Activated T-cell treated with anti-CD3 and anti-CD28 coated beads, Interleukin-2, amount 50 U/mL, for 24 hours (primary cell): ENCODE results near the gene DNTT.
"Not testable (repeated sequence)": the region's sequence is repeated elsewhere in the genome, so short reads cannot be mapped to it uniquely, and the experiment has no call there.

ENCODE experiments used
- DNase-seq: peaks from one replicate; pipeline ENCODE4 v3.0.0-alpha.2; 2020
- H3K27ac Mint-ChIP-seq: 2 replicates; pipeline ENCODE4 v1.8.0; 2020; ENCODE audit warnings: mild to moderate bottlenecking, mixed read lengths
- H3K27me3 Mint-ChIP-seq: 2 replicates; pipeline ENCODE4 v1.8.0; 2020; ENCODE audit warnings: mixed read lengths
- H3K36me3 Mint-ChIP-seq: 2 replicates; pipeline ENCODE4 v1.8.0; 2020; ENCODE audit warnings: low read depth, mixed read lengths
- H3K4me1 Mint-ChIP-seq: 2 replicates; pipeline ENCODE4 v1.8.0; 2020; ENCODE audit warnings: low read depth, mixed read lengths
- H3K4me3 Mint-ChIP-seq: 2 replicates; pipeline ENCODE4 v1.8.0; 2020; ENCODE audit warnings: mild to moderate bottlenecking, moderate library complexity, mixed read lengths
- H3K9me3 Mint-ChIP-seq: 2 replicates; pipeline ENCODE4 v1.8.0; 2020; ENCODE audit warnings: mixed read lengths

Gene DNTT

GRCh38 chr10:96287392-96288105, 16.7 kb upstream of the DNTT start:
- DNase-seq = no peak
- no peak overlapping the region for H3K27ac Mint-ChIP-seq
- peaks cover 14% of the 10 kb centered on the region for H3K4me1 Mint-ChIP-seq
- peaks cover 4% of the 10 kb centered on the region for H3K27me3 Mint-ChIP-seq
- H3K9me3 Mint-ChIP-seq = no peaks in the 10 kb centered on the region
- no peak overlapping the region for H3K4me3 Mint-ChIP-seq
- H3K36me3 Mint-ChIP-seq = no peaks in the 10 kb centered on the region

GRCh38 chr10:96288151-96288621, 16.0 kb upstream of the DNTT start:
- Mint-ChIP-seq H3K27me3 (peaks cover 4% of the 10 kb centered on the region), H3K4me1 (peaks cover 14% of the 10 kb centered on the region), H3K27ac (no peak overlapping the region), H3K36me3 (no peaks in the 10 kb centered on the region), H3K4me3 (no peak overlapping the region), H3K9me3 (no peaks in the 10 kb centered on the region)
- DNase-seq = no peak

GRCh38 chr10:96289218-96289910, 14.9 kb upstream of the DNTT start:
- Mint-ChIP-seq H3K27me3 (peaks cover 6% of the 10 kb centered on the region), H3K9me3 (no peaks in the 10 kb centered on the region), H3K27ac (no peak overlapping the region), H3K36me3 (no peaks in the 10 kb centered on the region), H3K4me3 (no peak overlapping the region), H3K4me1 (peaks cover 16% of the 10 kb centered on the region)
- no peak for DNase-seq

- Mint-ChIP-seq H3K4me3 (no peak overlapping the region), H3K27ac (no peak overlapping the region), H3K9me3 (no peaks in the 10 kb centered on the region)
Measured at GRCh38 chr10:96290368-96291133, 13.7 kb upstream of the DNTT start.

GRCh38 chr10:96292971-96293920, 11.0 kb upstream of the DNTT start:
- Mint-ChIP-seq H3K4me1 (peaks cover 20% of the 10 kb centered on the region), H3K9me3 (no peaks in the 10 kb centered on the region), H3K27ac (no peak overlapping the region), H3K36me3 (no peaks in the 10 kb centered on the region), H3K27me3 (peaks cover 6% of the 10 kb centered on the region), H3K4me3 (no peak overlapping the region)
- DNase-seq = no peak

More at GRCh38 chr10:96290368-96291133, 13.7 kb upstream of the DNTT start:
- H3K4me1 Mint-ChIP-seq = peaks cover 19% of the 10 kb centered on the region
- no peaks in the 10 kb centered on the region for H3K36me3 Mint-ChIP-seq
- peaks cover 6% of the 10 kb centered on the region for H3K27me3 Mint-ChIP-seq
- DNase-seq = no peak

DNA sequence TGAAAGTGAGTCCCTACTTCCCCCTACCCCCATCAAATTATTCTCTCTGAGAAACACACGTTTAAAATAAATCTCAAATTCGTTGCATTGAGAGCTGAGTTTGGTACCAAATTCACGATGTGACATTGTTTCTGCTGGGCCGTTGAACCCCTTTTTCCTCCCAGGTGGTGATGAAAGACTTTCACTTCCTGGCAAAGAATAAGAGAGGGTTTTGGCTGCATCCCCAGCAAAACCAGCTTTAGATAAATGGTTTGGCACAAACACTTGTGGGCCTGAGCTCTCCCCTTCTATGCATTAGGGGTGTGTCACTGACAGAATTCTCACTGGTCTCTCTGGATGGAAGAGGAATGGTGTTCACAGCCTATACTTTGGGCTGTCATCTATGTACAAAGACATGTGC, 8.8 kb upstream of the DNTT start:
- peaks cover 40% of the 10 kb centered on the region for H3K4me1 Mint-ChIP-seq

GRCh38 chr10:96297486-96297885, 6.7 kb upstream of the DNTT start:
- Mint-ChIP-seq H3K9me3 (no peaks in the 10 kb centered on the region), H3K4me3 (no peak overlapping the region), H3K27me3 (peaks cover 7% of the 10 kb centered on the region), H3K27ac (no peak overlapping the region), H3K4me1 (peaks cover 50% of the 10 kb centered on the region), H3K36me3 (no peaks in the 10 kb centered on the region)
- no peak for DNase-seq

More for the DNA sequence above, 8.8 kb upstream of the DNTT start:
- Mint-ChIP-seq H3K27me3 (peaks cover 4% of the 10 kb centered on the region), H3K4me3 (no peak overlapping the region), H3K9me3 (no peaks in the 10 kb centered on the region), H3K36me3 (no peaks in the 10 kb centered on the region), H3K27ac (peak overlapping the region; percentile 9)
- no peak for DNase-seq

GRCh38 chr10:96298362-96298761, 5.9 kb upstream of the DNTT start:
- H3K27me3 Mint-ChIP-seq = peaks cover 11% of the 10 kb centered on the region
- H3K27ac Mint-ChIP-seq = no peak overlapping the region

DNA sequence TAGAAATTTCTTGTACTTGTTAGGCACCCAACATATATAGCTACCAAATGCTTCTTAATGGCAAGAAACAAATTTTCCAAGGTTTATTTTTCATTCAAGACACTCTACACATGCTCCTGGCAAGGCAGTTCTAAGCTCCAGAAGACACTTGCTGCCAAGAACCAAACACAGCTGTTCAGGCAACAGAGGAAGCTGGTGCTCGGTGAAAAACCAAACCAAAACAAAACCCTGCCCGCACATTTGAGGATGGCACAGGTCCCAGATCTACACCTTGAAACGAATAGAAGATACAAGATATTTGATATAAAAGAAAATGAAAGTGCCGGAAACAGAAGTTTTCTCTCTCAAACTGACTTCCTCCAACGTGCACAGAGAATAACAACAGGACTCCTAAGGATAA, 4.9 kb upstream of the DNTT start:
- H3K36me3 Mint-ChIP-seq = no peaks in the 10 kb centered on the region
- peaks cover 54% of the 10 kb centered on the region for H3K4me1 Mint-ChIP-seq
- peak overlapping the region; percentile 54 for H3K4me3 Mint-ChIP-seq
- H3K27ac Mint-ChIP-seq = peak overlapping the region; percentile 84
- no peaks in the 10 kb centered on the region for H3K9me3 Mint-ChIP-seq
- H3K27me3 Mint-ChIP-seq = peaks cover 19% of the 10 kb centered on the region
- DNase-seq = no peak

More at GRCh38 chr10:96298362-96298761, 5.9 kb upstream of the DNTT start:
- no peaks in the 10 kb centered on the region for H3K36me3 Mint-ChIP-seq
- H3K4me1 Mint-ChIP-seq = peaks cover 50% of the 10 kb centered on the region
- H3K4me3 Mint-ChIP-seq = no peak overlapping the region
- no peak for DNase-seq
- H3K9me3 Mint-ChIP-seq = no peaks in the 10 kb centered on the region

DNA sequence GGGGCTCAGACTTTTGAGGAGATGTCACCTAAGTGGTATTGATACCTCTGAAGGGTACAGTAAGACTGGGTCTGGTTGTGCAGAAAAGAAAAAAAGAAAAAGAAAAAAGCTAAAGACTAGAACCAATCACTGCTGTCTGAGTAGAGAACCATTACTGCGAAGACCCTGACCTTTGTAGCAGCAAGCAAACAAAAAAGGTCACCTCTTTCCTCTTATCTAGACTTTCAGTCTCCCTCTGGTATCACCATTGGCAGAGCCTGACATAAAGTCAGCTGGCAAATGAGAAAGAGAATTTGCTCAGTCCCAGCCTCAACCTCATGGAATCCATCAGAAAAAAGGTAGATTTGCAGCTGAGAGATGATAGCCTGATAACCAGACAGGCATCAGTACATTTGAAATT, 2.6 kb upstream of the DNTT start:
- Mint-ChIP-seq H3K4me3 (no peak overlapping the region), H3K9me3 (no peaks in the 10 kb centered on the region), H3K27ac (no peak overlapping the region), H3K27me3 (peaks cover 39% of the 10 kb centered on the region), H3K4me1 (peaks cover 57% of the 10 kb centered on the region), H3K36me3 (no peaks in the 10 kb centered on the region)
- DNase-seq = no peak

- Mint-ChIP-seq H3K27me3 (peaks cover 48% of the 10 kb centered on the region), H3K4me1 (peaks cover 34% of the 10 kb centered on the region), H3K9me3 (no peaks in the 10 kb centered on the region), H3K4me3 (no peak overlapping the region), H3K36me3 (no peaks in the 10 kb centered on the region), H3K27ac (no peak overlapping the region)
- DNase-seq = no peak
Measured at GRCh38 chr10:96305019-96305418, 785 bp downstream of the DNTT start.

GRCh38 chr10:96306516-96306915, 2.3 kb downstream of the DNTT start:
- H3K9me3 Mint-ChIP-seq = no peaks in the 10 kb centered on the region
- peak; percentile 39 for DNase-seq
- no peaks in the 10 kb centered on the region for H3K36me3 Mint-ChIP-seq
- H3K4me3 Mint-ChIP-seq = no peak overlapping the region
- H3K27me3 Mint-ChIP-seq = peaks cover 44% of the 10 kb centered on the region
- peaks cover 20% of the 10 kb centered on the region for H3K4me1 Mint-ChIP-seq
- no peak overlapping the region for H3K27ac Mint-ChIP-seq

DNA sequence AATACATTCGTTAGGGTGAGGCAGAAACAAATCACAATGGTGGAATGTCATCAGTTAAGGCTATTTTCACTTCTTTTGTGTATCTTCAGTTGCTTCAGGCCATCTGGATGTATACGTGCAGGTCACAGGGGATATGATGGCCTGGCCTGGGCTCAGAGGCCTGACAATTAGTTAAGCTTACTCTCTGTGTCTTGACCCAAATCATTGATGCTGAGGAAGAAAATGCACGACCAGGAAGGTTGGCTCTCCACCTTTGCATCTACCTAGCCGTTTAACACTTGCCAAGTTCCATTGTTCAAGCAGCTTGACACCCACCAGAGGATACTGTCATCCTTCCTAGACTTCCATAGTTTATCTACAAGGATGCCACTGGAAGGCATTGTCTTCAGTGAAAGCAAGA, 4.6 kb downstream of the DNTT start:
- not testable (repeated sequence) for H3K4me3 Mint-ChIP-seq, H3K36me3 Mint-ChIP-seq, H3K9me3 Mint-ChIP-seq, H3K27ac Mint-ChIP-seq, DNase-seq
- H3K4me1 Mint-ChIP-seq = peaks cover 18% of the 10 kb centered on the region
- peaks cover 33% of the 10 kb centered on the region for H3K27me3 Mint-ChIP-seq
